Parathyroid adenoma (tissue), 2 donors: ENCODE measurements around the gene PDCL2.

ENCODE experiments used
- H2AFZ ChIP-seq: fragments of 300-600 bp; sonication (generic); one replicate; pipeline ENCODE4 v1.7.0; 2017; ENCODE audit warnings: antibody characterized with exemption, mild to moderate bottlenecking
- H3K27ac ChIP-seq: fragments of 300-600 bp; sonication (generic); one replicate; pipeline ENCODE4 v1.7.0; 2017
- H3K27me3 ChIP-seq: fragments of 300-600 bp; sonication (generic); one replicate; pipeline ENCODE4 v1.7.0; 2017; ENCODE audit warnings: low read length; ENCODE audit not compliant: control insufficient read depth, insufficient read depth
- H3K36me3 ChIP-seq: fragments of 300-600 bp; sonication (generic); one replicate; pipeline ENCODE4 v1.7.0; 2017; ENCODE audit warnings: low read length; ENCODE audit not compliant: control insufficient read depth, insufficient read depth
- H3K4me1 ChIP-seq: fragments of 300-600 bp; sonication (generic); one replicate; pipeline ENCODE4 v1.7.0; 2017; ENCODE audit warnings: control low read depth
- H3K4me2 ChIP-seq: fragments of 300-600 bp; sonication (generic); one replicate; pipeline ENCODE4 v1.7.0; 2017; ENCODE audit warnings: low read length
- H3K4me3 ChIP-seq: fragments of 300-600 bp; sonication (generic); one replicate; pipeline ENCODE4 v1.7.0; 2017; ENCODE audit warnings: low read depth, low read length
- H3K79me2 ChIP-seq: fragments of 300-600 bp; sonication (generic); one replicate; pipeline ENCODE4 v1.7.0; 2017; ENCODE audit warnings: control low read depth
- H3K9ac ChIP-seq: fragments of 300-600 bp; sonication (generic); one replicate; pipeline ENCODE4 v1.7.0; 2017; ENCODE audit warnings: mild to moderate bottlenecking
- H3K9me3 ChIP-seq: fragments of 300-600 bp; sonication (generic); one replicate; pipeline ENCODE4 v1.7.0; 2017; ENCODE audit warnings: low read length; ENCODE audit not compliant: control insufficient read depth
- CTCF ChIP-seq: fragments of 300-600 bp; sonication (generic); IDR thresholded peaks from one replicate; pipeline ENCODE4 v1.7.0; 2017; ENCODE audit warnings: antibody characterized with exemption, mild to moderate bottlenecking
- donor health status: primary hyperparathyroidism.

The PDCL2 gene

DNA sequence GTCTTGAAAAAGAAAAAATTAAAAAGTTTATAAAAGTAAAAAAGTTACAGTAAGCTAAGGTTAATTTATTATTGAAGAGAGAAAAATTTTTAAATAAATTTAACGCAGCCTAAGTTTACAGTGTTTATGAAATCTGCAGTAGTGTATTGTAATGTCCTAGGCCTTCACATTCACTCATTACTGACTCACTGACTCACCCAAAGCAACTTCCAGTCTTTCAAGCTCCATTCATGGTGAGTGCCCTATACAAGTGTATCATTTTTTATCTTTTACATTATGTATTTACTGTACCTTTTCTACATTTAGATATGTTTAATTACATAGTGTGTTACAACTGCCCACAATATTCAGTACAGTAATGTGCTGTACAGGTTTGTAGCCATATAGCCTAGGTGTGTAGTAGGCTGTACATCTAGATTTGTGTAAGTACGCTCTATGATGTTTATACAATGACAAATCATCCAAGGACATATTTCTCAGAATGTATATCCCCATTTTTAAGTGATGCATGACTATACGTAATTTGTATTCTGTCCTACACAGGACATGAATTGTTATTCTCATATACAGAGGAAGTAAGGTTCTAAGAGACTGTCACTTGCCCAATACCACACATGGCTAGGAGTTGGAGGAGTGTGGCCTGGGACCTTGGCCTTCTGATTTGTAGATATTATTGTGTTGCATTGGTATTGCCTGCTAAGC, 19.5 kb upstream of the PDCL2 start:
- Histone ChIP-seq H3K27me3 (no peaks in the 10 kb centered on the region), H2AFZ (no peak overlapping the region), H3K9ac (no peak overlapping the region), H3K9me3 (no peaks in the 10 kb centered on the region), H3K4me3 (no peak overlapping the region), H3K36me3 (no peaks in the 10 kb centered on the region), H3K4me1 (no peaks in the 10 kb centered on the region), H3K4me2 (no peak overlapping the region), H3K79me2 (no peaks in the 10 kb centered on the region), H3K27ac (no peak overlapping the region)
- TF ChIP-seq CTCF, result no peak

DNA sequence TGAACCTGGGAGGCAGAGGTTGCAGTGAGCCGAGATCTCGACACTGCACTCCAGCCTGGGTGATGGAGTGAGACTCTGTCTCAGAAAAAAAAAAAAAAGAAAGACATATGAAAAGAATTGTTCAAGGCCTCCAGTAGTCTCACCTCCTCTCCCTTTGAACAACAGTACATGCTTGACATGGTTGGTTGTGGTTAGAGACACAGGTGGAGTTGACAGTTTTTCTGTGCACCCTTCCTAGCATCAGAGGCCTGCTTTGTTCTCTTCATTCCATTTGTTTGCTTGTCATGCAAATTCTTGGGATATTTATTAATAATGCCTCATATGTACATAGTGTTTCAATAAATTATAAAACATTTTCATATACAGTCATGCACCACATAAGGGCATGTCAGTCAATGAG, 18.3 kb upstream of the PDCL2 start:
- H3K4me1 ChIP-seq, result no peaks in the 10 kb centered on the region
- H3K36me3 ChIP-seq, result no peaks in the 10 kb centered on the region
- TF ChIP-seq CTCF, result no peak
- no peaks in the 10 kb centered on the region for H3K27me3 ChIP-seq
- no peak overlapping the region for H3K4me2 ChIP-seq
- no peaks in the 10 kb centered on the region for H3K9me3 ChIP-seq
- H3K4me3 ChIP-seq, result no peak overlapping the region
- no peak overlapping the region for H2AFZ ChIP-seq
- H3K9ac ChIP-seq, result no peak overlapping the region
- H3K79me2 ChIP-seq, result no peaks in the 10 kb centered on the region
- no peak overlapping the region for H3K27ac ChIP-seq

GRCh38 chr4:55609393-55609866, 17.4 kb upstream of the PDCL2 start:
- Histone ChIP-seq H3K27me3 (no peaks in the 10 kb centered on the region), H2AFZ (no peak overlapping the region), H3K4me2 (no peak overlapping the region), H3K36me3 (no peaks in the 10 kb centered on the region), H3K79me2 (no peaks in the 10 kb centered on the region), H3K9me3 (no peaks in the 10 kb centered on the region), H3K27ac (no peak overlapping the region), H3K4me3 (no peak overlapping the region), H3K4me1 (no peaks in the 10 kb centered on the region), H3K9ac (no peak overlapping the region)
- TF ChIP-seq CTCF, result no peak

DNA sequence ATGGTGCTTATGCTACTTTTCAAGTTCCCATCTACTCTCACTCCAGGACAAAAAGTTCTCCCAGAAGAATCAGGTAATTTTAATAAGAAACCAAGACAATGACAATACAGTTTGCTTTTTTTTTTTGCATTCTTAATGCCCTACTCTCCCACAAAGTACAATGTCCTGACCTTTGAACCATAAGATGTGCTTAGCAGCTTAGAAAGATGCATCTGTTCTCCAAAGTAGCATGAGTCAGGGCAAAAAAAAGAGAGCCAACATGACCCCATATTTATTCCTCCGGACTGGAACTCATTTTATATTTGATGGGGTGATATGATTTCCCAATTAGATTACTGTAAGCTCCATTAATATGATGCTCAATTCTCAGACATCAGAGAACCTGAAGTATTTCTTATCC, 16.5 kb upstream of the PDCL2 start:
- Histone ChIP-seq H3K79me2 (no peaks in the 10 kb centered on the region), H3K27ac (no peak overlapping the region), H3K9ac (no peak overlapping the region), H2AFZ (no peak overlapping the region), H3K4me2 (no peak overlapping the region), H3K36me3 (no peaks in the 10 kb centered on the region), H3K4me3 (no peak overlapping the region), H3K27me3 (no peaks in the 10 kb centered on the region), H3K4me1 (no peaks in the 10 kb centered on the region), H3K9me3 (no peaks in the 10 kb centered on the region)
- TF ChIP-seq CTCF, result no peak

DNA sequence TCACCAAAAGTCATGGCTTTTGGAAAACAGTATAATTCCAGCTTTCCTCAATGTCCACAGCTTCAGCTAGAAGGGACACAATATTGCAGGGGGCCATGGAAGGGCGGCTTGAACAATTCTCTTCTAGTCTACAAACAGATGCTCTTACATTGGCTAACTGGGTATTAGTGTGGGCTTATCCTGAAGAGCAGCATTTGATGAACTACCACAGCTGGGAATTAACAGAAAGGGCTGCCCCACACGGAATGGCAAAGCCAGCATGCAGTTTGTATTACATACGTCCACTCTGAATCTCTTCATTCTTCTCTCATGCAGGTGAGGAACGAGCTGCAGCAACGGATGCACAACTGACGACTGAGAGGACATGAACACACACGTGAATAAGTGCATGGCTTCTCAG, 13.0 kb upstream of the PDCL2 start:
- Histone ChIP-seq H3K27me3 (no peaks in the 10 kb centered on the region), H3K79me2 (no peaks in the 10 kb centered on the region), H2AFZ (no peak overlapping the region), H3K27ac (no peak overlapping the region), H3K9me3 (no peaks in the 10 kb centered on the region), H3K4me2 (no peak overlapping the region), H3K9ac (no peak overlapping the region), H3K4me3 (no peak overlapping the region), H3K4me1 (no peaks in the 10 kb centered on the region), H3K36me3 (no peaks in the 10 kb centered on the region)
- no peak for TF ChIP-seq CTCF
